ENCODE data around the gene PRKCQ. TPM values are rescaled to one million over a fixed set of nuclear protein-coding genes. Genes with fewer than 3 reads are reported as not detected.

The PRKCQ gene
- total and polyA plus RNA-seq, 4 donors: 0.13 to 3.3 (median 0.45) TPM

DNA sequence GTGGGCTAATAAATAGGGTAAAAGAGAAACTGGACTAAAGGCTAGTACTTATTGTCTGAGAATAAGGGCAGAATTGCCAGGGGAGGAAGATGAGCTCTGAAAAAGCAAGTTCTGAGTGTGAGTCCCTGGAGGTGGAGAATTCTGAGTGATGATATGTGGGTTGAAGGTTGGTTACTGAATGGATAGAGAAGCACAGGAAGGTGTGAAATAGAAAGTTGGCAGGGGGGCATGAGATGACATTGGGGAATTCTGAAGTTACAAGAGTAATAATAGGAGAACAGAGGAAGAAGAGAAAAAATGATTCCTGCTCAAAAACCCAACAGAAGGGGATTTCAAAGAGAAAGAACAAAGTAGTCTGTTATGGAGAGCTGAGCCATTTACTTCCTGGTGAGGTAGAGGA, 76.9 kb downstream of the PRKCQ start:
- Histone ChIP-seq H3K27me3 (ENCODE audit: control insufficient read depth in 4 of 4, insufficient read depth in 4 of 4, low read length in 3 of 4) (peaks cover 0 to 6% (median 0%) of the 10 kb centered on the region in 4 donors), H3K4me3 (ENCODE audit: low read depth in 1 of 3, low read length in 3 of 3) (no peak overlapping the region), H3K36me3 (ENCODE audit: control insufficient read depth in 4 of 4, insufficient read depth in 3 of 4, low read depth in 1 of 4, low read length in 3 of 4) (no peaks in the 10 kb centered on the region), H3K4me1 (ENCODE audit: control insufficient read depth in 4 of 4, insufficient read depth in 4 of 4, low read length in 3 of 4) (no peaks in the 10 kb centered on the region), H3K9ac (ENCODE audit: low read depth in 1 of 2, low read length in 2 of 2) (no peak overlapping the region), H3K9me3 (ENCODE audit: control insufficient read depth in 4 of 4, low read length in 3 of 4) (no peaks in the 10 kb centered on the region), H3K27ac (ENCODE audit: low read depth in 1 of 2, low read length in 2 of 2) (no peak overlapping the region)
- DNase-seq (ENCODE audit: low spot score): no peak
- TF ChIP-seq EGR1 (IDR thresholded peaks at IDR 0.05; ENCODE audit: low read depth in 2 of 2): no peak
- TF ChIP-seq ATF3 (IDR thresholded peaks at IDR 0.05): no peak
- TF ChIP-seq RAD21 (IDR thresholded peaks at IDR 0.05): no peak
- no peak for TF ChIP-seq YY1 (IDR thresholded peaks at IDR 0.05)
- TF ChIP-seq SP1 (IDR thresholded peaks at IDR 0.05): no peak
- no peak for TF ChIP-seq TAF1 (conservative IDR thresholded peaks at IDR 0.05)
- no peak for TF ChIP-seq MAX (IDR thresholded peaks at IDR 0.05)
- TF ChIP-seq NR2F2 (IDR thresholded peaks at IDR 0.05): no peak
- TF ChIP-seq JUND (IDR thresholded peaks at IDR 0.05): no peak

GRCh38 chr10:6501931-6502330, 78.1 kb downstream of the PRKCQ start:
- no peak overlapping the region for H3K27ac ChIP-seq (ENCODE audit: low read depth in 1 of 2, low read length in 2 of 2)
- 60% methylated on average over 4 of the region's 4 CpGs for WGBS
- no peaks in the 10 kb centered on the region for H3K4me1 ChIP-seq (ENCODE audit: control insufficient read depth in 4 of 4, insufficient read depth in 4 of 4, low read length in 3 of 4)
- peaks cover 0 to 8% (median 0%) of the 10 kb centered on the region in 4 donors for H3K27me3 ChIP-seq (ENCODE audit: control insufficient read depth in 4 of 4, insufficient read depth in 4 of 4, low read length in 3 of 4)
- H3K9ac ChIP-seq (ENCODE audit: low read depth in 1 of 2, low read length in 2 of 2): no peak overlapping the region
- TF ChIP-seq, protein P1, sequence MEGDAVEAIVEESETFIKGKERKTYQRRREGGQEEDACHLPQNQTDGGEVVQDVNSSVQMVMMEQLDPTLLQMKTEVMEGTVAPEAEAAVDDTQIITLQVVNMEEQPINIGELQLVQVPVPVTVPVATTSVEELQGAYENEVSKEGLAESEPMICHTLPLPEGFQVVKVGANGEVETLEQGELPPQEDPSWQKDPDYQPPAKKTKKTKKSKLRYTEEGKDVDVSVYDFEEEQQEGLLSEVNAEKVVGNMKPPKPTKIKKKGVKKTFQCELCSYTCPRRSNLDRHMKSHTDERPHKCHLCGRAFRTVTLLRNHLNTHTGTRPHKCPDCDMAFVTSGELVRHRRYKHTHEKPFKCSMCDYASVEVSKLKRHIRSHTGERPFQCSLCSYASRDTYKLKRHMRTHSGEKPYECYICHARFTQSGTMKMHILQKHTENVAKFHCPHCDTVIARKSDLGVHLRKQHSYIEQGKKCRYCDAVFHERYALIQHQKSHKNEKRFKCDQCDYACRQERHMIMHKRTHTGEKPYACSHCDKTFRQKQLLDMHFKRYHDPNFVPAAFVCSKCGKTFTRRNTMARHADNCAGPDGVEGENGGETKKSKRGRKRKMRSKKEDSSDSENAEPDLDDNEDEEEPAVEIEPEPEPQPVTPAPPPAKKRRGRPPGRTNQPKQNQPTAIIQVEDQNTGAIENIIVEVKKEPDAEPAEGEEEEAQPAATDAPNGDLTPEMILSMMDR (IDR thresholded peaks at IDR 0.05; ENCODE audit: low read depth, low read length, missing input control): no peak
- TF ChIP-seq RXRA (IDR thresholded peaks at IDR 0.05) (no peak), SP1 (IDR thresholded peaks at IDR 0.05) (no peak), HNF4G (IDR thresholded peaks at IDR 0.05) (no peak), NR2F2 (IDR thresholded peaks at IDR 0.05) (no peak), TAF1 (conservative IDR thresholded peaks at IDR 0.05) (no peak), MAX (IDR thresholded peaks at IDR 0.05) (no peak), HNF4A (conservative IDR thresholded peaks at IDR 0.05) (no peak), FOXA2 (IDR thresholded peaks at IDR 0.05) (no peak), RAD21 (IDR thresholded peaks at IDR 0.05) (no peak), REST (IDR thresholded peaks at IDR 0.05) (no peak), ATF3 (IDR thresholded peaks at IDR 0.05) (no peak), FOXA1 (IDR thresholded peaks at IDR 0.05) (no peak), EGR1 (IDR thresholded peaks at IDR 0.05; ENCODE audit: low read depth in 2 of 2) (no peak), GABPA (IDR thresholded peaks at IDR 0.05 in 1 of 2, conservative IDR thresholded peaks at IDR 0.05 in 1 of 2) (no peak)
- TF ChIP-seq, protein P2, sequence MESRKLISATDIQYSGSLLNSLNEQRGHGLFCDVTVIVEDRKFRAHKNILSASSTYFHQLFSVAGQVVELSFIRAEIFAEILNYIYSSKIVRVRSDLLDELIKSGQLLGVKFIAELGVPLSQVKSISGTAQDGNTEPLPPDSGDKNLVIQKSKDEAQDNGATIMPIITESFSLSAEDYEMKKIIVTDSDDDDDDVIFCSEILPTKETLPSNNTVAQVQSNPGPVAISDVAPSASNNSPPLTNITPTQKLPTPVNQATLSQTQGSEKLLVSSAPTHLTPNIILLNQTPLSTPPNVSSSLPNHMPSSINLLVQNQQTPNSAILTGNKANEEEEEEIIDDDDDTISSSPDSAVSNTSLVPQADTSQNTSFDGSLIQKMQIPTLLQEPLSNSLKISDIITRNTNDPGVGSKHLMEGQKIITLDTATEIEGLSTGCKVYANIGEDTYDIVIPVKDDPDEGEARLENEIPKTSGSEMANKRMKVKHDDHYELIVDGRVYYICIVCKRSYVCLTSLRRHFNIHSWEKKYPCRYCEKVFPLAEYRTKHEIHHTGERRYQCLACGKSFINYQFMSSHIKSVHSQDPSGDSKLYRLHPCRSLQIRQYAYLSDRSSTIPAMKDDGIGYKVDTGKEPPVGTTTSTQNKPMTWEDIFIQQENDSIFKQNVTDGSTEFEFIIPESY (IDR thresholded peaks at IDR 0.05): no peak
- no peaks in the 10 kb centered on the region for H3K36me3 ChIP-seq (ENCODE audit: control insufficient read depth in 4 of 4, insufficient read depth in 3 of 4, low read depth in 1 of 4, low read length in 3 of 4)
- H3K9me3 ChIP-seq (ENCODE audit: control insufficient read depth in 4 of 4, low read length in 3 of 4): no peaks in the 10 kb centered on the region
- DNase-seq (ENCODE audit: low spot score): no peak
- H3K4me3 ChIP-seq (ENCODE audit: low read depth in 1 of 3, low read length in 3 of 3): no peak overlapping the region

All from liver (tissue), 9 donors.